ENCODE results near the gene RIN3.

The RIN3 gene

GRCh38 chr14:92492258-92492657 lies 21.3 kb upstream of the RIN3 start:
- no peak for DNase-seq (ENCODE audit: low spot score)
- no peak overlapping the region for H3K27ac ChIP-seq
- CTCF ChIA-PET: interaction anchor here (0.8 kb wide), 1 partner anchor 16 kb away, joined by 3 read pairs; no protein-coding TSS in a partner anchor
- TF ChIP-seq CTCF (conservative IDR thresholded peaks at IDR 0.05; ENCODE audit: low read depth): no peak
- POLR2A ChIA-PET (ENCODE audit: low non-redundant PET): no interaction called here

GRCh38 chr14:92493024-92493423 lies 20.6 kb upstream of the RIN3 start:
- TF ChIP-seq CTCF (conservative IDR thresholded peaks at IDR 0.05; ENCODE audit: low read depth): no peak
- H3K27ac ChIP-seq: no peak overlapping the region
- ChIA-PET POLR2A (ENCODE audit: low non-redundant PET) (no interaction called here), CTCF (interaction anchor here (0.8 kb wide), 1 partner anchor 16 kb away, joined by 3 read pairs; no protein-coding TSS in a partner anchor)
- no peak for DNase-seq (ENCODE audit: low spot score)

GRCh38 chr14:92493492-92493891 lies 20.1 kb upstream of the RIN3 start:
- ChIA-PET POLR2A (ENCODE audit: low non-redundant PET) (no interaction called here), CTCF (no interaction called here)
- no peak overlapping the region for H3K27ac ChIP-seq
- no peak for DNase-seq (ENCODE audit: low spot score)
- no peak for TF ChIP-seq CTCF (conservative IDR thresholded peaks at IDR 0.05; ENCODE audit: low read depth)

GRCh38 chr14:92494512-92494911 lies 19.1 kb upstream of the RIN3 start:
- no peak for TF ChIP-seq CTCF (conservative IDR thresholded peaks at IDR 0.05; ENCODE audit: low read depth)
- no peak for DNase-seq (ENCODE audit: low spot score)
- POLR2A ChIA-PET (ENCODE audit: low non-redundant PET): no interaction called here
- CTCF ChIA-PET: no interaction called here
- no peak overlapping the region for H3K27ac ChIP-seq

GRCh38 chr14:92495027-92495426 lies 18.6 kb upstream of the RIN3 start:
- no peak for DNase-seq (ENCODE audit: low spot score)
- TF ChIP-seq CTCF (conservative IDR thresholded peaks at IDR 0.05; ENCODE audit: low read depth): no peak
- H3K27ac ChIP-seq: no peak overlapping the region
- ChIA-PET POLR2A (ENCODE audit: low non-redundant PET) (no interaction called here), CTCF (no interaction called here)

GRCh38 chr14:92496191-92496857 lies 17.3 kb upstream of the RIN3 start:
- TF ChIP-seq CTCF (conservative IDR thresholded peaks at IDR 0.05; ENCODE audit: low read depth): no peak
- DNase-seq (ENCODE audit: low spot score): no peak
- ChIA-PET CTCF (no interaction called here), POLR2A (ENCODE audit: low non-redundant PET) (no interaction called here)
- H3K27ac ChIP-seq: no peak overlapping the region
